ENCODE measurements around the gene RNF144A. TPM values are rescaled to one million over a fixed set of nuclear protein-coding genes. Genes with fewer than 3 reads are reported as not detected.

RNF144A gene
- total RNA-seq, 6 experiments from 2014 or later = 1.2 to 3.2 (median 2.0) TPM

DNA sequence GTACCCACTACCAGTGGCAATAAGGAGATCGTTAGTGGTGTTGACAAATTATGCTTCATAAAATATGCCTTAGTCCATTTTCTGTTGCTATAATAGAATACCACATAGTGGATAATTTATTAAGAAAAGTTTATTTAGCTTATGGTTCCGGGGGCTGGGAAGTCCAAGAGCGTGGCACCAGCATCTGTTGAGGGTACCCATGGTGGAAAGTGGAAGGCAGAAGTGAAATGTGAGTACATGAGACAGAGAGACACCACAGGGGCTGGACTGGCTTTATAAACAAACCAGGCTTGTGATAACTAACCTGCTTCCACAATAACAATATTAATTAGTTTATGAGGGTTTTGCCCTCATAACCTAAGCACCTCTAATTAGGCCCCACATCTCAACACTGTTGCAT, 146.6 kb downstream of the RNF144A start:
- whole genome bisulfite sequencing (ENCODE audit: insufficient coverage, low coverage, low lambda C conversion rate, missing lambda C conversion rate) = 71% methylated on average over 3 of the region's 3 CpGs
- intact Hi-C loops (cut with DNase I) = no loop called here

DNA sequence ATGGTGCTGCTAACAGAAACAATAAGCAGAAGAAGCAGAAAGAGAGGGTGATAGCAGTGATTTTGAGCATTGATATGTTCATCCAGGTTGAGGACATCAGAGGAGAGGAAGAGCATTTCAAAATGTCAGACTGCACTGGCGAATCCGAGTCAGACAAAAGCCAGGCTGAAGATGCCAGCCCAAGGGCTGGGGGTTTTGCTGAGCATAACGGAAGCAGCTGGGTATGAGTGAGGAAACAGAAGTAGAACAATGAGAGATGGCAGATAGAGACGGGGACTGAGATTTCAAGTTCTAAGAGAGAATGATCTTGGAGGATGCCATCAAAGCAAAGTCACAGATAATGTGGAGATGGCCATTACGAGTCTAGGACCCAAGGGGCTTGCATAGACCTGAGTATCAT, 151.2 kb downstream of the RNF144A start:
- DNase-seq (no peak), ATAC-seq (no peak)
- Histone ChIP-seq H3K4me3 (no peak overlapping the region), H3K36me3 (no peaks in the 10 kb centered on the region), H3K9me3 (no peaks in the 10 kb centered on the region), H3K27ac (no peak overlapping the region), H3K4me1 (no peaks in the 10 kb centered on the region), H3K27me3 (no peaks in the 10 kb centered on the region)
- WGBS (ENCODE audit: insufficient coverage, low coverage, low lambda C conversion rate, missing lambda C conversion rate) = 64% methylated on average over 5 of the region's 5 CpGs
- no peak for TF ChIP-seq POLR2A (IDR thresholded peaks at IDR 0.05)
- TF ChIP-seq, protein P1, sequence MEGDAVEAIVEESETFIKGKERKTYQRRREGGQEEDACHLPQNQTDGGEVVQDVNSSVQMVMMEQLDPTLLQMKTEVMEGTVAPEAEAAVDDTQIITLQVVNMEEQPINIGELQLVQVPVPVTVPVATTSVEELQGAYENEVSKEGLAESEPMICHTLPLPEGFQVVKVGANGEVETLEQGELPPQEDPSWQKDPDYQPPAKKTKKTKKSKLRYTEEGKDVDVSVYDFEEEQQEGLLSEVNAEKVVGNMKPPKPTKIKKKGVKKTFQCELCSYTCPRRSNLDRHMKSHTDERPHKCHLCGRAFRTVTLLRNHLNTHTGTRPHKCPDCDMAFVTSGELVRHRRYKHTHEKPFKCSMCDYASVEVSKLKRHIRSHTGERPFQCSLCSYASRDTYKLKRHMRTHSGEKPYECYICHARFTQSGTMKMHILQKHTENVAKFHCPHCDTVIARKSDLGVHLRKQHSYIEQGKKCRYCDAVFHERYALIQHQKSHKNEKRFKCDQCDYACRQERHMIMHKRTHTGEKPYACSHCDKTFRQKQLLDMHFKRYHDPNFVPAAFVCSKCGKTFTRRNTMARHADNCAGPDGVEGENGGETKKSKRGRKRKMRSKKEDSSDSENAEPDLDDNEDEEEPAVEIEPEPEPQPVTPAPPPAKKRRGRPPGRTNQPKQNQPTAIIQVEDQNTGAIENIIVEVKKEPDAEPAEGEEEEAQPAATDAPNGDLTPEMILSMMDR (IDR thresholded peaks at IDR 0.05) = no peak
- intact Hi-C loops (cut with DNase I) = no loop called here

More for the DNA sequence above, 146.6 kb downstream of the RNF144A start:
- no peak overlapping the region for H3K4me3 ChIP-seq
- no peak for TF ChIP-seq POLR2A (IDR thresholded peaks at IDR 0.05)
- TF ChIP-seq, protein P1 (IDR thresholded peaks at IDR 0.05) = no peak
- no peaks in the 10 kb centered on the region for H3K36me3 ChIP-seq
- no peaks in the 10 kb centered on the region for H3K27me3 ChIP-seq
- DNase-seq (no peak), ATAC-seq (no peak)
- H3K4me1 ChIP-seq = no peaks in the 10 kb centered on the region
- H3K27ac ChIP-seq = no peak overlapping the region
- no peaks in the 10 kb centered on the region for H3K9me3 ChIP-seq

DNA sequence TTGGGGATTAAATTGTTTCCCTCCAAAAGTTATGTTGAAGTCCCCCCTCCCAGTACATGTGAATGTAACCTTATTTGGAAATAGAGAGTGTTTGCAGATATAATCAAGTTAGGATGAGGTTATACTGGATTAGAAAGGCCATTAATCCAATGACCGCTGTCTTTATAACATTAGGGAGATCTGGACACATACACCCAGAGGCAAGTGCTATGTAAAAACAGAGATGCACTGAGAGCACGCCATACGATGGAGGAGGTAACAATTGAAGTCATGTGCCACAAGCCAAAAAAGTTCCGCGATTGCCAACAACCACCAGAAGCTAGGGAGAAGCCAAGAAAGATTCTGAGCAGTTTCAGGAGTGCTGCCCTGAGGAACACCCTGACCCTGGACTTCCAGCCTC, 153.3 kb downstream of the RNF144A start:
- ATAC-seq (no peak), DNase-seq (no peak)
- WGBS (ENCODE audit: insufficient coverage, low coverage, low lambda C conversion rate, missing lambda C conversion rate) = 71% methylated on average over 5 of the region's 5 CpGs
- Histone ChIP-seq H3K4me3 (no peak overlapping the region), H3K27me3 (no peaks in the 10 kb centered on the region), H3K36me3 (no peaks in the 10 kb centered on the region), H3K9me3 (no peaks in the 10 kb centered on the region), H3K4me1 (no peaks in the 10 kb centered on the region), H3K27ac (no peak overlapping the region)
- TF ChIP-seq, protein P1 (IDR thresholded peaks at IDR 0.05) = no peak
- no peak for TF ChIP-seq POLR2A (IDR thresholded peaks at IDR 0.05)
- intact Hi-C loops (cut with DNase I) = no loop called here

DNA sequence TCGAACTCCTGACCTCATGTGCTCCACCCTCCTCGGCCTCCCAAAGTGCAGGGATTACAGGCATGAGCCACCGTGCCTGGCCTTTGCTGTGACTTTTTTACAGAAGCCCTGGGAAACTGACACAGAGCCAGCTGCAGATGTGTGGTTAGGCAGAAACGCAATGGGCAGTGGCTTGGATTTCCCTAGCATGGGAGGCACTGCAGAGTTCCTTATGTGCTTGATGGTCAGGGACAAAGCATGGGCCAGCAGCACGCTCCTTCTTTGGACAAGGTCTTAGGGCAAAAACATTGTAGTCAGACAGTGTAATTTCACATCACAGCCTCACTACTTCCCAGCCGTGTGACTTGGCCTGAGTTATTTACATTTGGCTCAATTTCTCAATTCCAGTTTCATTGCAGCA, 153.9 kb downstream of the RNF144A start:
- DNase-seq (no peak), ATAC-seq (no peak)
- Histone ChIP-seq H3K4me1 (no peaks in the 10 kb centered on the region), H3K9me3 (no peaks in the 10 kb centered on the region), H3K27me3 (no peaks in the 10 kb centered on the region), H3K4me3 (no peak overlapping the region), H3K27ac (no peak overlapping the region), H3K36me3 (no peaks in the 10 kb centered on the region)
- WGBS (ENCODE audit: insufficient coverage, low coverage, low lambda C conversion rate, missing lambda C conversion rate) = 73% methylated on average over 4 of the region's 6 CpGs
- intact Hi-C loops (cut with DNase I) = no loop called here
- TF ChIP-seq POLR2A (IDR thresholded peaks at IDR 0.05) = no peak
- TF ChIP-seq, protein P1 (IDR thresholded peaks at IDR 0.05) = no peak

Data from right lobe of liver (tissue), 6 donors.